GM21447 (cell line): ENCODE measurements around the gene NOVA2.

Experiments used
- ATAC-seq: cut with Tn5 transposase; IDR thresholded peaks from one replicate; pipeline ENCODE4 v1.9.1; 2021; ENCODE audit not compliant: unreplicated experiment

NOVA2 gene

GRCh38 chr19:45968626-45969025 lies 5.0 kb downstream of the NOVA2 start:
- ATAC-seq = no peak

GRCh38 chr19:45967246-45967645 lies 6.4 kb downstream of the NOVA2 start:
- no peak for ATAC-seq

- no peak for ATAC-seq
These were observed 11.6 kb downstream of the NOVA2 start for GRCh38 chr19:45962021-45962420.

- ATAC-seq = no peak
These were observed 12.9 kb downstream of the NOVA2 start for GRCh38 chr19:45960595-45961235.

- no peak for ATAC-seq
These were observed 14.1 kb downstream of the NOVA2 start for GRCh38 chr19:45959517-45960025.

GRCh38 chr19:45958769-45959516 lies 14.7 kb downstream of the NOVA2 start:
- no peak for ATAC-seq

- ATAC-seq = no peak
These were observed 15.3 kb downstream of the NOVA2 start for GRCh38 chr19:45958320-45958719.

- ATAC-seq = no peak
These were observed 17.6 kb downstream of the NOVA2 start for GRCh38 chr19:45955905-45956608.

- no peak for ATAC-seq
These were observed 19.5 kb downstream of the NOVA2 start for GRCh38 chr19:45954156-45954555.

- ATAC-seq = no peak
These were observed 20.0 kb downstream of the NOVA2 start for GRCh38 chr19:45953676-45954075.

GRCh38 chr19:45952686-45953505 lies 20.8 kb downstream of the NOVA2 start:
- ATAC-seq = no peak

- no peak for ATAC-seq
These were observed 21.4 kb downstream of the NOVA2 start for GRCh38 chr19:45952341-45952685.

- ATAC-seq = no peak
These were observed 25.7 kb downstream of the NOVA2 start for GRCh38 chr19:45947926-45948325.

- no peak for ATAC-seq
These were observed 33.2 kb downstream of the NOVA2 start for GRCh38 chr19:45940515-45940805.

- no peak for ATAC-seq
These were observed 33.7 kb downstream of the NOVA2 start for GRCh38 chr19:45939792-45940514.

GRCh38 chr19:45938733-45939319 lies 34.8 kb downstream of the NOVA2 start:
- no peak for ATAC-seq

GRCh38 chr19:45935267-45935666 lies 38.4 kb downstream of the NOVA2 start:
- ATAC-seq = no peak

- no peak for ATAC-seq
These were observed 39.0 kb downstream of the NOVA2 start for GRCh38 chr19:45934551-45935230.

GRCh38 chr19:45933759-45934158 lies 39.9 kb downstream of the NOVA2 start:
- no peak for ATAC-seq

- no peak for ATAC-seq
These were observed 42.6 kb downstream of the NOVA2 start for GRCh38 chr19:45931055-45931454.
